Activated CD4-positive, alpha-beta T cell treated with anti-CD3 and anti-CD28 coated beads for 48 hours (primary cell): ENCODE measurements around the gene KRTAP10-12.
"Not testable (repeated sequence)": the region's sequence is repeated elsewhere in the genome, so short reads cannot be mapped to it uniquely, and the experiment has no call there.

ENCODE experiments used
- DNase-seq: peaks from one replicate; pipeline ENCODE4 v3.0.0-alpha.2; 2020

KRTAP10-12 gene

GRCh38 chr21:44670642-44671432, 26.1 kb upstream of the KRTAP10-12 start:
- DNase-seq, result no peak

- no peak for DNase-seq
These were observed 25.1 kb upstream of the KRTAP10-12 start for GRCh38 chr21:44671911-44672310.

- DNase-seq, result no peak
These were observed 19.1 kb upstream of the KRTAP10-12 start for GRCh38 chr21:44677881-44678280.

GRCh38 chr21:44681152-44681551, 15.8 kb upstream of the KRTAP10-12 start:
- no peak for DNase-seq

- no peak for DNase-seq
These were observed 15.0 kb upstream of the KRTAP10-12 start, which contains the start of gene KRTAP12-1 for GRCh38 chr21:44681861-44682579. KRTAP12-1 (minus strand) TSS chr21:44682163; CDS start chr21:44682123, 40 bp downstream.

GRCh38 chr21:44682580-44683151, 14.3 kb upstream of the KRTAP10-12 start:
- DNase-seq, result no peak

- no peak for DNase-seq
These were observed 12.9 kb upstream of the KRTAP10-12 start for GRCh38 chr21:44684077-44684476.

- no peak for DNase-seq
These were observed 12.5 kb upstream of the KRTAP10-12 start for GRCh38 chr21:44684483-44684882.

GRCh38 chr21:44685050-44685449, 11.9 kb upstream of the KRTAP10-12 start:
- DNase-seq, result not testable (repeated sequence)

- DNase-seq, result no peak
These were observed 10.8 kb upstream of the KRTAP10-12 start for GRCh38 chr21:44686000-44686781.

- DNase-seq, result no peak
These were observed 10.0 kb upstream of the KRTAP10-12 start for GRCh38 chr21:44686843-44687561.

- DNase-seq, result no peak
These were observed 9.3 kb upstream of the KRTAP10-12 start for GRCh38 chr21:44687671-44688070.

GRCh38 chr21:44689740-44690139, 7.2 kb upstream of the KRTAP10-12 start:
- not testable (repeated sequence) for DNase-seq

- no peak for DNase-seq
These were observed 5.3 kb upstream of the KRTAP10-12 start for GRCh38 chr21:44691686-44692085.

GRCh38 chr21:44692798-44693512, 4.0 kb upstream of the KRTAP10-12 start:
- DNase-seq, result no peak

GRCh38 chr21:44694776-44695175, 2.2 kb upstream of the KRTAP10-12 start:
- DNase-seq, result no peak

GRCh38 chr21:44695184-44695583, 1.8 kb upstream of the KRTAP10-12 start:
- no peak for DNase-seq

GRCh38 chr21:44695641-44696040, 1.3 kb upstream of the KRTAP10-12 start:
- DNase-seq, result no peak

GRCh38 chr21:44696572-44696971, 400 bp upstream of the KRTAP10-12 start:
- no peak for DNase-seq

GRCh38 chr21:44697811-44698734, 1.1 kb downstream of the KRTAP10-12 start:
- no peak for DNase-seq
